HG03558 (cell line): ENCODE results near the gene SPIN3.
"Not testable (repeated sequence)": the region's sequence is repeated elsewhere in the genome, so short reads cannot be mapped to it uniquely, and the experiment has no call there.

Source experiments
- ATAC-seq: cut with Tn5 transposase; IDR thresholded peaks from one replicate; pipeline ENCODE4 v1.9.1; 2021; ENCODE audit warnings: moderate number of reproducible peaks; ENCODE audit not compliant: unreplicated experiment; ENCODE audit errors: extremely low read depth

The SPIN3 gene

DNA sequence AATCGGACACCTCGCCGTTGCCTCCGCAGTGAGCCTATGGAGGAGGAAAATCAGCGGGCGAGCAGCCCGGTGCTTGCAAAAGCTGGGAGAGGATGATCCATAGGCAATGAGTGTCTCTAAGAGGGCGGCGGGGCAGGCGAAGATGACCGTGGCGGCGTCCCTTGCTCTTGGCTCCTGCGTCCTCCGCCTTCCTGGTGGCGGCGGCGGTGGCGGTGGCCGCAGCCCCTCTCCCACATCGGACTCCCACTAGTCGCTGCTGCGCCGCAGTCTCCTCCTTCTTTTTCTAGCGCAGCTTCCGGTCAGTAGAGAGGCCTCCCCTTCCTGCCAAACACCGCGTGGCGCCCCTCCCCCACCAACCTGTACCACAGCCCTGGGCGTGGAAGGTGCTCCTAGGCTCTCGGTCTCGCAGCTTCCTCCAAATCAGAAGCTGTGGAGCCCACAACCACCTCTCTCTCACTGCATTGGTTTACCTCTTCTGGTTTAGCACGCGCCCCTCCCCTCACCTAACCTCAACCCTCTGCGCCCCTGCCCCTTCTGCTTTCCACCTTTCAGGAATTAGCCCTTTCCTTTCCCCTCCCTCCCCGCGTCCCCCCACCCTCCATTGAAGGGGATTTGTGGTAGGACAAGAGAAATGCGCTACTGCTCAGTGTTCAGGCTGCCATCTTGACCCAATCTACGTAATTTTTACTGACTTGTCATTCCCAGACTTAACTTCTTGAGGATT, at the start of gene SPIN3:
Gene SPIN3 (minus strand): TSS at position 271 of the 724 bp plus-strand sequence. CDS start 594 bp downstream, outside the sequence.
- peak; percentile 97 for ATAC-seq

DNA sequence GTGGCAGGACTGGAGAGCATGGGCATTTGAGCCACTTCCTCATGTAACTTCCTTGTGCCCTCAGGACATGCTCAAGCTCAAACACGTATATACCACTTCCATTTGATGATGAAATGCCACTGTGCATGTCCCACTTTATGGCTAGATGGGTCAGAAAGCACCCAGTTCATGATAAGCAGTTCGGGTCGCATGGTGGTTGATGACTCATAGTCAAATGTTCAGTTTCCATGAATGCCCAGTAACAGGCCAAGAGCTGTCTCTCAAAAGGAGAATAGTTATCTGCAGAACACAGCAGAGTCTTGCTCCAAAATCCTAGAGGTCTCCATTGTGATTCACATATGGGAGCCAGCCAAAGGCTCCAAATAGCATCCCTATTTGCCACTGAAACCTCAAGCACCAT, 48.9 kb upstream of the SPIN3 start:
- ATAC-seq: no peak

GRCh38 chrX:57037265-57037664, 41.9 kb upstream of the SPIN3 start:
- ATAC-seq: not testable (repeated sequence)

DNA sequence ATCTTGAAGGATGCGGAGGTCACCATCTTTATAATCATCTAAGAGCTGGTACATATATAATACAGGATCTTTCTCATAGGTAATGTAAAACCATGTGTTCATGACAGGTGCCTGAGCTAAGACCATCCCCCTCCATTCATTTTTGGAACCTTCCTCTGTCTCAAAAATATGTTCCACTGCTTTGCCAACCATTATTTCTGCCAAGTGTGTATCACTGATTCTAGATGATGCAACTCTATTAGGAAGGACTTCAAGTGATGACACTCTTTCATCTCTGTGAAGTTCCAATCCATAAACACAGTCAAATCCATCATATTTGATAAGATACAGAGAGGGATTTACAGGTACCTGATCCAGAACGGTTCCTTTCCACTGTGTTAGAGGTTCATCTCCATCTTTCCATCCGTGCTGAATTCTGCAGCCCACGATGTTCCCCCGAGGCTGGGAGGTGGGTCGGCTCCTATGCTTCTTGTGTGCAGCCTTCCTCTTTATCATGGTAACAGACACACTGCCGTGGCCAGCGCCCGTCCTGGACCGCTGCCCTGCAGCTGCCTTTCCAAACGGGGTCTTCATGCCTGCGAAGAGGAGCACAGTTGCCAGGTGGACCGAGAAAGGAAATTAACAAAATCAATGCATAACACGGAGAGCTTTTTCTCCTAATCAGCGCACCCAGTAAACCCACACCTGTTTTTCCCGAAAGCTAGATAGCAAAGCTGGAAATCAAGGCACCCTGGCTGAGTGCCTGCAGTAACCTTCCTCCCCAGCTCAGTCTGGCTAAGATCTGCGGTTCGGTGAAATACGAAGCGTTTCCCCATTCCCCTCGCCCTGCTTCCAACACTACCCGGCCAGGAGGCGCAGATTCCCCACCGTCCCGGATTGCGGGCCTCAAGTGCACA, 718 bp downstream of the SPIN3 start:
- peak; percentile 3 for ATAC-seq

DNA sequence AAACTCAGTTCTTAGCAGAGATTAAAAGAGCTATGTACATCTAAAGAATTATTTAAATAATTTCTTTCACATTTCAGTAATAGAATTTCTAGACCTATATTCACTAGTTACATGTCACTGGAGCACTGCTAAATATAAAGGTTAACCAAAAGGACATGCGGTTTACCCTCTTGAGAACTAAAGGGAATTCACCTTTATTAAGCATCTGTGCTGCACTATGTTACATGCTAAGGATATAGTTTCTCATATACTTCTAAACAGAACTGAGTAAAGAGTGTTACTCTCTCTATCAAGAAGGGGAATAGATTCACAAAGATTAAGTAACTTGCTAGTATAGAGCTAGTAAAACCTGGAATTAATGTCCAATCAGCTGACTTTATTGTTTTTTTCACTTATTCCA, 7.6 kb downstream of the SPIN3 start:
- no peak for ATAC-seq

DNA sequence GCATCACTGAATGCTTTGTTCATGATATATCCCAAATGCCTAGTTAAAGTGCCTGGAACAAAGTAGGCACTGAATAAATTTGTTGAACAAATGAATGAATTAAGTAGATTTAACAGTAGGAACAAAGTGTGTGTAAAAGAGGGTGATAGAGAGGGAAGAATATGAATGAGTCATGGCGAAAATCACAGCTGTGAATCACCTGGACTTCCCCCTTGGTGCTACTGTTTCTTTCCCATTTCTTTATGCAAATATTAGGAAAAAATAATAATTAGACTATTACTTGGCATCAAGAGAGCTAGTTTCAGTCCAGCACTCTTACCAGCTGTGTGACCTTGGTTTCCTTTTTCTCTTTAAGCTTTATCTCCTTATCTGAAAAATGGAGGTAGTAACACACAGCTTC, 9.2 kb downstream of the SPIN3 start:
- peak; percentile 51 for ATAC-seq

GRCh38 chrX:56978172-56978571, 17.2 kb downstream of the SPIN3 start:
- peak; percentile 97 for ATAC-seq

DNA sequence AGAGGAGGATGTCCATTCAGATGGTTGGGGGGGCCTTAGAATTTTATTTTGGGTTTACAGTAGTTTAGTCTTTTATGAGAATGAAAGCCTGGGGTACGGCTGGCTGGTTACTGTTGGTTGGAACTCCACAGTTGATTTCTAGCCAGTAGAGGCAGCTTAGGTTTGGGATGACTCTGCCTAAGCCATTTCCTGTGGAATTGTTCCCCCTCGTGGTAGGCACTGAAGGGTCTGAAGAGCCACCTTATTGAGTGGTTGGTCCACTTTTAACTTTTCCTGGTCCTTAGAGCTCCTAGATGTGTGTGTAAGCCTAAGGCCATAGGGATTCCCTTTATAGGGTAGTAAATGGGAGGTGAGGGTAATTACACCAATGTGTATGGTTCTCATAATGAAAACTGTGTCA, 19.7 kb downstream of the SPIN3 start:
- ATAC-seq: no peak

- ATAC-seq: no peak
Observed at GRCh38 chrX:56974408-56974807, 20.9 kb downstream of the SPIN3 start.

DNA sequence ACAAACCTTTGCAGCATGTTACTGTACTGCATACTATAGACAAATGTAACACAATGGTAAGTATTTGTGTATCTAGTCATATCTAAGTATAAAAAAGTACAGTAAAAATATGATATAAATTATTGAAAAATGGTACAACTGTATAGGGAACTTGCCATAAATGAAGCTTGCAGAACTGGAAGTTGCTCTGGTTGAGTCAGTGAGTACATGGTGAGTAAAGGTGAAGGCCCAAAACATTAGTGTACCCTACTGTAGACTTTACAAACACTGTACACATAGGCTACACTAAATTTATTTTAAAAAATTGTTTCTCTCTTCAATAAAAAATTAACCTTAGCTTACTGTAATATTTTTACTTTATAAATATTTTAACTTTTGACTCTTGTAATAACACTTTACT, 25.8 kb downstream of the SPIN3 start:
- no peak for ATAC-seq

DNA sequence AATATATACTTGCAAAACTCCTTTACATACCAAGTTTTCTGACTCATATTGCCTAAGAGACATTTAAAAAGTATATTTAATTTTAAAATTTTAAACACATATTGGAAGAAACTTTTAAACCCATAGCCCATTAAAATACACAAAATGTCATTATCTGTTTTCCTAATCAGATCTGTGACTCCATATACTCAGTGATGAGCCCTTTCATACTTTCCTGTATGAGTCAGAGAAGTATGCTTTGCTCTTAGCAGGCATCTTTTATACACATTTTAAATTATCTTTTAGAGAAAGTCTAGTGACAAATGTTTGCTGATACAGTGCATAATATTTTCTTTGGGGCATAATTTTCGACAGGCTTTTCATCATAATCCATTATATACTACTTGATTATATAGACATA, 26.4 kb downstream of the SPIN3 start:
- no peak for ATAC-seq

- ATAC-seq: no peak
Observed at GRCh38 chrX:56963377-56963776, 32.0 kb downstream of the SPIN3 start.

DNA sequence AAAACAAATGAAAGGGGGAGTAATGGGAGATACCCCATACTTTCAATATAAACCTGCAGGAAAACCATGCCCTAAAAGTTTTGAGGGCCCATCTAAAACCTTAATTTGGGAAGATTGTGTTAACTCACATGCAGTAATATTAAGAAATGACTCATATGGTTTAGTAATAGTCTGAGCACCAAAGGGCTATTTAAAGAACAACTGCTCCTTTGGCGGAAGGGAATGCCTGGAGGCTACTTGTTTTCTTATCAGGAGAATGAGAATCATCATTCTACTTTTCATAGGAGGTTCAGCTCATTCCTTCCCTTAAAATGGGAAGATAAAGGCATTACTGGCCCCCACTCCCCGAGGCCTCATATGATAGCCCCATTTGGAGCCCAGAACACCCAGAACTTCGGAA, 47.6 kb downstream of the SPIN3 start:
- no peak for ATAC-seq

DNA sequence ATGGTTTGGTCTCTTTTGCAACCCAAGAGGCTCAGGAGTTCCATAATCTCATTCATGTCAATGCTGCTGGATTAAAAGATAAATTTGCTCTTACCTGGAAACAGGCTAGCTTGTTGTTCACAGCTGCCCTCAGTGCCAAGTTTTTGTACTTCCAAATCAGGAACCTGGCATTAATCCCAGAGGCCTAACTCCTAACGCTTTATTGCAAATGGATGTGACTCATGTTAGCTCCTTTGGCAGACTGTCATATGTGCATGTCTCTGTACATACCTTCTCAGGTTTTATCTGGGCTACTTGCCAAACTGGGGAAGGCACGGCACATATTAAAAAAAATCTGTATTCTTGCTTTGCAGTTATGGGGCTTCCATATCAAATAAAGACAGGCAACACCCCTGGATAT, 49.1 kb downstream of the SPIN3 start:
- ATAC-seq: not testable (repeated sequence)

- ATAC-seq: not testable (repeated sequence)
Observed at GRCh38 chrX:56945226-56945625, 50.1 kb downstream of the SPIN3 start.

- ATAC-seq: no peak
Observed at GRCh38 chrX:56943264-56943663, 52.1 kb downstream of the SPIN3 start.
